HG03064 (cell line): Measurements from ENCODE around the gene PET117.
"Not testable (repeated sequence)": the region's sequence is repeated elsewhere in the genome, so short reads cannot be mapped to it uniquely, and the experiment has no call there.

Source experiments
- ATAC-seq: cut with Tn5 transposase; IDR thresholded peaks from one replicate; pipeline ENCODE4 v1.9.1; 2021; ENCODE audit warnings: low read depth; ENCODE audit not compliant: unreplicated experiment

Gene PET117

DNA sequence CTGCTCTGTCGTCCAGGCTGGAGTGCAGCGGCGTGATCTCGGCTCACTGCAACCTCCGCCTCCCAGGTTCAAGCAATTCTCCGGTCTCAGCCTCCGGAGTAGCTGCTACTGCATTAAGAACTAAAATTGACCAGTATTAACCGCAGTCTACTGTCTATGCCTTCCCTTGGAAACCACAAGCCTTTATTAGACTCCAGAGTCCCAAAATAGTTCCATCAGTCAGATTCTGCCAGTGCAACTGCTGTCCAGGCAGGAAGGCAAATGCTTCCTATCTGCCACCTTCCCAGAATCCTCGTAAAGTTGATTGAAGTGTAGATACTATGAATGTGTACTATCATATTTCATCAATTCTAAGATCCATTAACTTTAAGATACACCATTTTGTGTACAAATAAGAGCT is 16.7 kb downstream of the PET117 start:
- no peak for ATAC-seq

DNA sequence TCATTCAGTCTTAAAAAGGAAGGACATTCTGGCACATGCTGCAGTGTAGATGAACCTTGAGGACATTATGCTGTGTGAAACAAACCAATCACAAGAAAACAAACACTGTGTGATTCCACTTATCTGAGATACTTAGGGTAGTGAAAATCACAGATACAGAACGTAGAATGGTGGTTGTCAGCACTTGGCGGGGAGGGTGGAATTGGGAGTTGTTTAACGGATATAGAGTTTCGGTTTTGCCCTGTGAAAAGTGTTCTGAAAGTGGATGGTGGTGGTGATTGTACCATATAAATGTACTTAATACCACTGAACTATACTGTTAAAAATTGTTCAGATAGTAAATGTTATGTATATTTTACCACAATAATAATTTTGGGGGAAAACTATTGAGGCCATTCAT is 18.4 kb downstream of the PET117 start:
- no peak for ATAC-seq

GRCh38 chr20:18164356-18164755 is 26.7 kb downstream of the PET117 start:
- ATAC-seq = no peak

DNA sequence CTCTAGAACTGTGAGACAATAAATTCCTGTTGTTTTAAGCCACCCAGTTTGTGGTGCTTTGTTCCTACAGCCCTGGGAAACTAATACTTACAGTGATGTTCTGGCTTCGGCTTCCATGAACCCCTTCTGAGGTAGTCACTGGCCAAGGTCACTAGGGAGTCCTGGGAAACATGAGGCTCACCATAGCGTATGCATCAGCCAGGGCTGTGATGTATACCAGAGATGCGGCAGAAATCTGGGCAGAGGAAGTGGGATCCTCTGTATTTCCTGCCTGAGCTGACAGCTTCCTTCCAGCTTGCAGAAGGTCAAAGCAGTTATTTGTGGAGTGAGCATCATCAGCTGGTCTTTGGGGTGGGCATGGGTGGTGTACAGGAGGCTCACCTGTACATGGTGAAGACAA is 27.9 kb downstream of the PET117 start:
- no peak for ATAC-seq

GRCh38 chr20:18166241-18166881 is 28.7 kb downstream of the PET117 start:
- ATAC-seq = no peak

DNA sequence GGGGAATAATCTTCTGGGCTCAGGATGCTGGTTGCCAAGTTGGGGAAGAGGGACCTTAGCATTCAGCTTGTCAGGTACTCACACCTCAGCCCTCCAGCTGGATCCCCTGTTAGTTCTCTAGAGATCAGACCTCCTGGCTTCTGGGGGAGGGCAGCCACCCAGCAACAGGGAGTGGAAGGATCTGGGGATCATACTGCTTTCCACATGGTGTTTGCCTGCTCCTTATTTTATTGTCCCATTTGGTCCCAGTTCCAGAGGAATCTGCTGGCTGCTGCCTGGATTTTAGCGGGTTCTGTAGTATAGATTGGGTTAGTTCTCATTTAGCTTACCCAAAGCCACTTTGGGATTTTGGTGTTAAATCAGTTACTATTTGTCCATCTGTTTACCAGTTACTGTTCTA is 29.3 kb downstream of the PET117 start:
- ATAC-seq = no peak

GRCh38 chr20:18172379-18172778 is 34.7 kb downstream of the PET117 start:
- no peak for ATAC-seq

DNA sequence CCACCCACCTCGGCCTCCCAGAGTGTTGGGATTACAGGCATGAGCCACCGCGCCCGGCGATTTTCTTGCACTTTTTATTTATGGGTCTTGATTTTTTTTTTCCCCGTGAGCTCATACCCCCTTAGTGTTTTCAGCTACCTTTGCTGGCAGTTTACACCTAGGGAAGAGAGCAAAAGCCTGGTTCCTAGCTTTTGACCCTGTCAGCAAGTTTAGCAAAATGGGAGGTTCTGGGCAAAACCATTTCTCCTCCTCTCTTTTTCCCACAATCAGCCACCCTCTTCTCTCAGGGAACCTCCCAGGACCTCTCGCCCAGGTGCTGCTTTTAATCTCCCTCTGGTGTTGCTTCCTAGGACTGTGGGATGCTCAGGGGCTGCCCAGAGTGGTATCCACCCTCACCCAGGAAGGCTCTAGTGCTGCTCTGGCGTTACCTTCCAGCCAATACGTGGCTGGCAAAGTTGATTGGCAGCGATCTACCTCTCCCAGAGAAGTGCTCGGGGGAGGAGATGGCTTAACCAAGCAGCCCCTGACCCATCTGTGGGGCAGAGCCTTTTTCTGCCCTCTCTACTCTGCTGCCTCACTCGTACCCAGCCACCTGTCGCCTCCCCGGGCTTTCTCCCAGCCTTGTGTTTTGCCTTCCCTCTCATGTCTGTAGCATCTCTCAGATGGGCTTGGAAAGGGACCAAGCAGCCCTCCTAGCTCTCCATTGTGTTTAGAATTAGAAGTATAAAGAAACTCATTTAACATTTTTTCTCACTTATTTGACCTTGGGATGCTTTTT is 37.4 kb downstream of the PET117 start:
- ATAC-seq = no peak

- no peak for ATAC-seq
Observed at GRCh38 chr20:18176318-18176785, 38.7 kb downstream of the PET117 start.

- not testable (repeated sequence) for ATAC-seq
Observed at GRCh38 chr20:18180366-18180765, 42.7 kb downstream of the PET117 start.

- no peak for ATAC-seq
Observed at GRCh38 chr20:18180815-18181214, 43.2 kb downstream of the PET117 start.

DNA sequence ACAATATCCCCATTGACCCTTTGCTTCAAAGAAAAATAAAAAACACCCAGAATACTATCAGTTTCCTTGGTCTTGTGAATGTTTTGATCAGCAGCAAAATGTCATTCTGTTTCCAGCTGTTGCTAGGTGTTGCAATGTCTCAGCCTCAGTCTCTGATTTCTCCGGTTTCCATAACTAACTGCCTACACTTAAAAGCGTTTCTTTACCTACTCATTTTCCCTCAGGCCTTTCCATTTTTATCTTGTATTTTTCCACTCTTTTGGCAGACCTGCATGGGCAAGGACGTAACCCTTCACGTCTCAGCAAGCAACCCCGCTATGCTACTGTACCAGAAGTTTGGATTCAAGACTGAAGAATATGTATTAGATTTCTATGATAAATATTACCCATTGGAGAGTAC is 49.4 kb downstream of the PET117 start:
- no peak for ATAC-seq

DNA sequence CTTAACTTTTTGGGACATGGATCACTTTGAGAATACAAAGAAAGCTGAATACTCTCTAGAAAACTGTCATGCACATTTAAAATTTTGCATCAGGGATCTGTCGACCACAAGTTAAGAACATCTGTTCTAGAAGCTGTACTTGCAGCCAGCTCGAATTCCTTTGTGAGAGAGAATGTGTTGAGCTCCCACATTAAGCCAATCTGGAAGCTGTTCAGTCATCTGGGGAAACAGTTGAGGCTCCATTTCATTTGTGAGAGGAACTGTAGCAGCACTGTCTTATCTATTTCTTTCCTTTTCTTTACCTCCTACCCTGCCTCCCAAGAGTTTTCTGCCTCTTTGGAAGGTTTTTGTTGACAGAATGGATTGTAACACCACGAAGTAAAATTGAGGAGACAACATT is 50.8 kb downstream of the PET117 start:
- no peak for ATAC-seq

DNA sequence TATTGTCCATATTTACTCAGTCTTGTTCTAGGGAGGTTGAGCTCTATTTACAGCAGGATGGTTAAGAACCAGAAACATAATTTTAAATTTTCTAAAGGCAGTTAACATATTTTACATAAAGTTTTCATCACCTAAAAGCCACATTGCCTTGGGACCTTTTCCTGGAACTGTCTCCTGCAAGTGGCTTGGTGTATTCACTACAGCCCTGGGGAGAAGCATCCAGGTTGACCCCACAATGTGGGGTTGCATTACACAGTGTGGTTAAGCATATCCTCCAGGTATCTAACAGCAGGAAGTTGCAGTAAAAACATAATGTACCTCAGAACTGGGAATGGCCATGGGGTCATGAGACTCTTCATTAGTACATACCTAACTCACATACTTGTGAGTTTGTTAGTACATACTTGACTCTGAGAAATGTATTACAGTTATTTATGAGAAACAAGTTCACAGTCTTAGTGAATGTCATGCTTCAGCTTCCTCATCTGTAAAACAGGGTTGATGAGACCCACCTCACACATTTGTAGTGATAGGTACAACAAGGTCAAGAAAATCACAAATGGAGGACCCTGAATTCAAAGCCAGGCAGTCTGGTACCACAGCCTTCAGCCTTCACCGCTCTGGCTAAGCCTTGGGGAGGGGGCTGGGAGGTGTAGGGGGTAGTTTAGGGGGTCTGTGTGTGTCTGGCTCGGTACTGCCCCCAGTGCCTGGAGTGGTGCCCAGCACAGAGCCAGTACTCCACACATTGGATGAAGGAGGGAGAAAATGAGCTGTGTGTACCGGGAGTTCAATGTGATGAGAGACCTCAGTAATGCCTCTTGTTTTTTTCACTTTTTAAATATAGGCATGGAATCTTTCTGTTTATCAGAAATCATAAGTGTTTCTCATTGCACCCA is 52.9 kb downstream of the PET117 start:
- ATAC-seq = no peak

- ATAC-seq = no peak
Observed at GRCh38 chr20:18191306-18191705, 53.6 kb downstream of the PET117 start.
